HG02588 (cell line): ENCODE measurements around the gene PIGP.
A peak's percentile ranks its signal among the peaks of the same experiment; 100 is the strongest.
"Not testable (repeated sequence)": the region's sequence is repeated elsewhere in the genome, so short reads cannot be mapped to it uniquely, and the experiment has no call there.

ENCODE experiments used
- ATAC-seq: cut with Tn5 transposase; IDR thresholded peaks from one replicate; pipeline ENCODE4 v1.9.1; 2021; ENCODE audit warnings: mild to moderate bottlenecking, moderate library complexity; ENCODE audit not compliant: unreplicated experiment

Gene PIGP

GRCh38 chr21:37072988-37073416 is at the start of gene PIGP, which contains the start of gene TTC3:
PIGP (minus strand) TSS chr21:37073071; CDS start chr21:37072515, 556 bp downstream.
TTC3 (plus strand) TSS chr21:37073254; CDS start chr21:37087258, 14,004 bp downstream.
- peak; percentile 71 for ATAC-seq

- no peak for ATAC-seq
Observed at GRCh38 chr21:37119421-37120218, 46.7 kb upstream of the PIGP start.

GRCh38 chr21:37118187-37118826 is 45.4 kb upstream of the PIGP start:
- ATAC-seq: no peak

GRCh38 chr21:37117204-37117603 is 44.3 kb upstream of the PIGP start:
- ATAC-seq: no peak

GRCh38 chr21:37116459-37116858 is 43.6 kb upstream of the PIGP start:
- not testable (repeated sequence) for ATAC-seq

GRCh38 chr21:37114301-37114700 is 41.4 kb upstream of the PIGP start:
- ATAC-seq: not testable (repeated sequence)

- not testable (repeated sequence) for ATAC-seq
Observed at GRCh38 chr21:37111029-37111428, 38.2 kb upstream of the PIGP start.

- no peak for ATAC-seq
Observed at GRCh38 chr21:37106998-37107397, 34.1 kb upstream of the PIGP start.

GRCh38 chr21:37102746-37103145 is 29.9 kb upstream of the PIGP start:
- ATAC-seq: not testable (repeated sequence)

GRCh38 chr21:37101384-37101783 is 28.5 kb upstream of the PIGP start:
- ATAC-seq: no peak

GRCh38 chr21:37100316-37100715 is 27.4 kb upstream of the PIGP start:
- no peak for ATAC-seq

GRCh38 chr21:37098751-37099150 is 25.9 kb upstream of the PIGP start:
- no peak for ATAC-seq

GRCh38 chr21:37095821-37096220 is 22.9 kb upstream of the PIGP start:
- ATAC-seq: no peak

GRCh38 chr21:37093977-37094376 is 21.1 kb upstream of the PIGP start:
- no peak for ATAC-seq

GRCh38 chr21:37088186-37088735 is 15.4 kb upstream of the PIGP start:
- no peak for ATAC-seq

- ATAC-seq: no peak
Observed at GRCh38 chr21:37087188-37087587, 14.3 kb upstream of the PIGP start.

GRCh38 chr21:37085726-37086125 is 12.9 kb upstream of the PIGP start:
- no peak for ATAC-seq

- no peak for ATAC-seq
Observed at GRCh38 chr21:37082856-37083528, 10.1 kb upstream of the PIGP start.

- ATAC-seq: no peak
Observed at GRCh38 chr21:37082375-37082774, 9.5 kb upstream of the PIGP start.

- ATAC-seq: no peak
Observed at GRCh38 chr21:37079211-37079824, 6.4 kb upstream of the PIGP start.

GRCh38 chr21:37077403-37077802 is 4.5 kb upstream of the PIGP start:
- no peak for ATAC-seq
